WERI-Rb-1 (cell line): ENCODE measurements around the gene OTOG.

Experiments used
- DNase-seq: peaks from one replicate; pipeline ENCODE4 v3.0.0-alpha.2; 2020
- H3K27ac ChIP-seq: fragments of 250-450 bp; sonication (Bioruptor Pico); 2 replicates; pipeline ENCODE4 v1.5.1; 2020; ENCODE audit warnings: mild to moderate bottlenecking, moderate library complexity
- H3K27me3 ChIP-seq: fragments of 250-450 bp; sonication (Bioruptor Pico); 2 replicates; pipeline ENCODE4 v1.5.1; 2021; ENCODE audit warnings: mild to moderate bottlenecking, low read depth, moderate library complexity; ENCODE audit not compliant: insufficient read depth, severe bottlenecking
- H3K36me3 ChIP-seq: fragments of 250-450 bp; sonication (Bioruptor Pico); 2 replicates; pipeline ENCODE4 v1.5.1; 2020; ENCODE audit warnings: mild to moderate bottlenecking, moderate library complexity
- H3K4me3 ChIP-seq: 2 replicates; pipeline ENCODE4 v1.5.1; 2011; ENCODE audit warnings: low read depth, mild to moderate bottlenecking, control low read depth, low read length
- H3K9me3 ChIP-seq: fragments of 250-450 bp; sonication (Bioruptor Pico); 2 replicates; pipeline ENCODE4 v1.5.1; 2021; ENCODE audit warnings: mild to moderate bottlenecking, moderate library complexity; ENCODE audit not compliant: severe bottlenecking
- CTCF ChIP-seq: IDR thresholded peaks from 2 replicates; pipeline ENCODE4 v1.5.1; 2011; ENCODE audit warnings: low read depth, mild to moderate bottlenecking, control low read depth, inconsistent platforms, low read length

Gene OTOG

GRCh38 chr11:17639781-17640180 is 92.7 kb downstream of the OTOG start:
- Histone ChIP-seq H3K9me3 (no peaks in the 10 kb centered on the region), H3K27me3 (no peaks in the 10 kb centered on the region), H3K4me3 (no peak overlapping the region), H3K27ac (no peak overlapping the region), H3K36me3 (no peaks in the 10 kb centered on the region)
- DNase-seq: no peak
- no peak for TF ChIP-seq CTCF

GRCh38 chr11:17640493-17641164 is 93.6 kb downstream of the OTOG start:
- H3K27me3 ChIP-seq: no peaks in the 10 kb centered on the region
- H3K27ac ChIP-seq: no peak overlapping the region
- no peaks in the 10 kb centered on the region for H3K36me3 ChIP-seq
- no peak overlapping the region for H3K4me3 ChIP-seq
- no peak for TF ChIP-seq CTCF
- DNase-seq: no peak
- no peaks in the 10 kb centered on the region for H3K9me3 ChIP-seq

- no peak for TF ChIP-seq CTCF
- H3K9me3 ChIP-seq: no peaks in the 10 kb centered on the region
- H3K27ac ChIP-seq: no peak overlapping the region
- H3K36me3 ChIP-seq: no peaks in the 10 kb centered on the region
- H3K4me3 ChIP-seq: no peak overlapping the region
- no peak for DNase-seq
- no peaks in the 10 kb centered on the region for H3K27me3 ChIP-seq
Observed at GRCh38 chr11:17641792-17642350, 94.8 kb downstream of the OTOG start.

- Histone ChIP-seq H3K4me3 (no peak overlapping the region), H3K27ac (no peak overlapping the region), H3K9me3 (no peaks in the 10 kb centered on the region), H3K27me3 (no peaks in the 10 kb centered on the region), H3K36me3 (no peaks in the 10 kb centered on the region)
- no peak for DNase-seq
- no peak for TF ChIP-seq CTCF
Observed at GRCh38 chr11:17642370-17642769, 95.3 kb downstream of the OTOG start.

- H3K27me3 ChIP-seq: no peaks in the 10 kb centered on the region
- H3K4me3 ChIP-seq: no peak overlapping the region
- H3K36me3 ChIP-seq: no peaks in the 10 kb centered on the region
- H3K9me3 ChIP-seq: peaks cover 4% of the 10 kb centered on the region
- H3K27ac ChIP-seq: no peak overlapping the region
- no peak for DNase-seq
- TF ChIP-seq CTCF: no peak
Observed at GRCh38 chr11:17642980-17643379, 95.9 kb downstream of the OTOG start.
